ENCODE results near the gene ANKS6. TPM values are rescaled to one million over a fixed set of nuclear protein-coding genes. Genes with fewer than 3 reads are reported as not detected.

Gene ANKS6
- polyA plus RNA-seq, 1 donor from 2014 or later: 16.6 TPM

GRCh38 chr9:98768344-98768743 is 28.0 kb downstream of the ANKS6 start:
- H3K36me3 ChIP-seq (ENCODE audit: insufficient read depth, low read length): no peaks in the 10 kb centered on the region

GRCh38 chr9:98767915-98768314 is 28.4 kb downstream of the ANKS6 start:
- no peaks in the 10 kb centered on the region for H3K9me2 ChIP-seq (ENCODE audit: insufficient read depth, low read length)
- H3K9me3 ChIP-seq (ENCODE audit: low read length): no peaks in the 10 kb centered on the region
- H3K4me3 ChIP-seq (ENCODE audit: low read length): no peak overlapping the region
- H4K20me1 ChIP-seq (ENCODE audit: insufficient read depth): no peaks in the 10 kb centered on the region
- no peak overlapping the region for H3K4me2 ChIP-seq (ENCODE audit: low read length)
- H3K27ac ChIP-seq (ENCODE audit: low read length): no peak overlapping the region
- no peaks in the 10 kb centered on the region for H3K79me2 ChIP-seq (replicated peaks; ENCODE audit: insufficient read depth, low read length)
- H3K27me3 ChIP-seq (ENCODE audit: insufficient read depth, low read depth, low read length): no peaks in the 10 kb centered on the region
- H3K9ac ChIP-seq (ENCODE audit: low read length): no peak overlapping the region
- H2AFZ ChIP-seq (ENCODE audit: low read depth, low read length): no peak overlapping the region
- no peaks in the 10 kb centered on the region for H3F3A ChIP-seq (ENCODE audit: insufficient read depth, low read length, poor library complexity, severe bottlenecking)
- H3K36me3 ChIP-seq (ENCODE audit: insufficient read depth, low read length): no peaks in the 10 kb centered on the region
- TF ChIP-seq REST (IDR thresholded peaks at IDR 0.05; ENCODE audit: borderline replicate concordance) (no peak), CTCF (IDR thresholded peaks at IDR 0.05; ENCODE audit: poor library complexity, severe bottlenecking) (no peak), TAF1 (IDR thresholded peaks at IDR 0.05; ENCODE audit: low read depth) (no peak), MXI1 (conservative IDR thresholded peaks at IDR 0.05; ENCODE audit: poor library complexity, severe bottlenecking) (no peak), EP300 (conservative IDR thresholded peaks at IDR 0.05; ENCODE audit: poor library complexity, severe bottlenecking) (no peak), RAD21 (conservative IDR thresholded peaks at IDR 0.05) (no peak), SMC3 (conservative IDR thresholded peaks at IDR 0.05; ENCODE audit: poor library complexity) (no peak)

More at GRCh38 chr9:98768344-98768743, 28.0 kb downstream of the ANKS6 start:
- Histone ChIP-seq H3K27me3 (ENCODE audit: insufficient read depth, low read depth, low read length) (no peaks in the 10 kb centered on the region), H3K9ac (ENCODE audit: low read length) (no peak overlapping the region), H3K79me2 (replicated peaks; ENCODE audit: insufficient read depth, low read length) (no peaks in the 10 kb centered on the region), H3K4me2 (ENCODE audit: low read length) (no peak overlapping the region), H2AFZ (ENCODE audit: low read depth, low read length) (no peak overlapping the region), H4K20me1 (ENCODE audit: insufficient read depth) (no peaks in the 10 kb centered on the region), H3K9me2 (ENCODE audit: insufficient read depth, low read length) (no peaks in the 10 kb centered on the region), H3F3A (ENCODE audit: insufficient read depth, low read length, poor library complexity, severe bottlenecking) (no peaks in the 10 kb centered on the region), H3K9me3 (ENCODE audit: low read length) (no peaks in the 10 kb centered on the region), H3K4me3 (ENCODE audit: low read length) (no peak overlapping the region), H3K27ac (ENCODE audit: low read length) (no peak overlapping the region)
- TF ChIP-seq REST (IDR thresholded peaks at IDR 0.05; ENCODE audit: borderline replicate concordance): no peak
- no peak for TF ChIP-seq EZH2 (IDR thresholded peaks at IDR 0.05; ENCODE audit: borderline replicate concordance, insufficient read depth, low read length, poor library complexity, severe bottlenecking)
- no peak for TF ChIP-seq MXI1 (conservative IDR thresholded peaks at IDR 0.05; ENCODE audit: poor library complexity, severe bottlenecking)
- TF ChIP-seq SMC3 (conservative IDR thresholded peaks at IDR 0.05; ENCODE audit: poor library complexity): no peak
- TF ChIP-seq EP300 (conservative IDR thresholded peaks at IDR 0.05; ENCODE audit: poor library complexity, severe bottlenecking): no peak
- no peak for TF ChIP-seq CTCF (IDR thresholded peaks at IDR 0.05; ENCODE audit: poor library complexity, severe bottlenecking)
- TF ChIP-seq RAD21 (conservative IDR thresholded peaks at IDR 0.05): no peak
- no peak for TF ChIP-seq TAF1 (IDR thresholded peaks at IDR 0.05; ENCODE audit: low read depth)
- TF ChIP-seq POLR2AphosphoS5 (IDR thresholded peaks at IDR 0.05): no peak

All from neural cell (in vitro differentiated cells).